Right lobe of liver (tissue), 6 donors: ENCODE data around the gene RALGPS1. TPM values are rescaled to one million over a fixed set of nuclear protein-coding genes. Genes with fewer than 3 reads are reported as not detected.

Experiments used
- ATAC-seq, 4 donors: fragments of 200-7000 bp; cut with Tn5 transposase; one replicate each; pipeline ENCODE4 v1.9.1; 2020; ENCODE audit warnings: mild to moderate bottlenecking in 4 of 4, moderate library complexity in 4 of 4
- DNase-seq, 3 donors: peaks; one replicate each; pipeline ENCODE4 v3.0.0-alpha.2; 2020
- H3K27ac ChIP-seq, 3 donors: fragments of 200-600 bp; one replicate each; pipeline ENCODE4 v1.8.0; 2022
- H3K27me3 ChIP-seq, 2 donors: fragments of 200-600 bp; one replicate each; pipeline ENCODE4 v1.8.0; 2022
- H3K36me3 ChIP-seq, 4 donors: fragments of 200-600 bp; sonication (generic) in 1 of 4; one replicate each; pipeline versions ENCODE4 v1.5.1 to v1.8.0; 2017 to 2022; ENCODE audit warnings: control low read depth in 1 of 4
- H3K4me1 ChIP-seq, 4 donors: fragments of 200-600 bp; sonication (generic) in 1 of 4; one replicate each; pipeline versions ENCODE4 v1.5.1 to v1.8.0; 2017 to 2022; ENCODE audit warnings: control low read depth in 1 of 4
- H3K4me3 ChIP-seq, 3 donors: fragments of 200-600 bp; one replicate each; pipeline ENCODE4 v1.8.0; 2022
- H3K9me3 ChIP-seq, 4 donors: fragments of 200-600 bp; sonication (generic) in 1 of 4; one replicate each; pipeline versions ENCODE4 v1.5.1 to v1.8.0; 2017 to 2022; ENCODE audit warnings: control low read depth in 1 of 4
- POLR2A ChIP-seq: fragments of 450-650 bp; IDR thresholded peaks from one replicate; pipeline ENCODE4 v1.6.1; 2017; ENCODE audit warnings: antibody characterized with exemption, mild to moderate bottlenecking
- whole genome bisulfite sequencing: methylation state at CpG from one replicate; pipeline ENCODE4 v1.1.6; 2018; ENCODE audit warnings: low coverage, low lambda C conversion rate; ENCODE audit not compliant: insufficient coverage; ENCODE audit errors: missing lambda C conversion rate; 5-methylcytosine and 5-hydroxymethylcytosine counted together
- intact Hi-C, 2 donors: fragments of 100-400 bp; cut with DNase I; formaldehyde crosslinking; loops; one replicate each; pipeline versions ENCODE4 v1.11.2 to v1.14.1; 2022
- total RNA-seq, 6 experiments: library from RNA; depleted of rRNA in 2 of 6; stranded (reverse); fragments of >200 nt in 2 of 6; fragmentation: NEBNext Ultra II Directional in 3 of 6; extraction: Animal tissue kit (Norgen Biotek cat#: 25700) in 3 of 6; gene quantifications; one replicate each; pipeline versions ENCODE4 v1.1.0 to v1.2.4, GENCODE V29; 2016 to 2023
- TF ChIP-seq, protein P1 (sequence below), 4 donors: fragments of 200-600 bp in 3 of 4; fragments of 450-650 bp in 1 of 4; IDR thresholded peaks; one replicate each; pipeline versions ENCODE4 v1.5.1 to v1.8.0; 2016 to 2022; ENCODE audit warnings: antibody characterized with exemption in 4 of 4, mild to moderate bottlenecking in 2 of 4
- donor health status: DM: no; HTN: yes; CAD: no.
- donor health status: DM: no; HTN: no; CAD: no.
- donor health status: DM: no; HTN: no; CAD: no.
- donor health status: DM: no; HTN: yes; CAD: no.
- donor health status: DM: no; HTN: yes; CAD: no.

The RALGPS1 gene
- total RNA-seq, 6 experiments from 2014 or later = 1.2 to 3.8 (median 2.4) TPM

DNA sequence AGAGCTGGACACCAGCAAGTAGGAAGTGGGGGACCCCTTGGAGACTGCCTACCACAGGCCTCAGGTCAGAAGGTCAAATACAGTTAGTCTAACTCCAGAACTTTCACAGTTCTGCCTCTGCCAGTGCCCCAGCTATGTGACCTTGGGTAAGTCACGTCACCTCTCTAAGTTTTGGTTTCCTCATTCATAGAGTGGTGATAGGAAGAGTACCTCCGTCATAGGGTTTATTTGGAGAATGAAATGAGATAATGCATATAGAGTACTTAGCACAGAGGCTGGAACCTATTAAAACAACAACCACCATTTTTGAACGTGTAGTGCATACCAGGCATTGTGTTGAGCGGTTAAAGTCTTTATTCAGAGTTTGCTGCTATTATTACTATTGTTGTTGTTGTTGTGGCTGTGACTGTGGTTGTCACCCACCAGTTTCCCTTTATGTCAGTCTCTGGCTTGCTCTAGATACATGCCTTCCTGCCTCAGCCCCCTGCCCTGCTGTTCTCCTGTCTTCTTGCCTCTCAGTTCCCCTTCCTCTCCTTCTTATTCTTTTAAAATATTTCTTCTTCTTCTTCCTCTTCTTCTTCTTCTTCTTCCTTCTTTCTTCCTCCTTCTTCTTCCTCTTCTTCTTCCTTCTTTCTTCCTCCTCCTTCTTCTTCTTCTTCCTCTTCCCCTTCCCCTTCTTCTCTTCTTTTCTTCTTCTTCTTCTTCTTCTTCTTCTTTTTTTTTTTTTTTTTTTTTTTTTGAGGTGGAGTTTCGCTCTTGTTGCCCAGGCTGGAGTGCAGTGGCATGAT, 67.8 kb downstream of the RALGPS1 start:
- intact Hi-C loops = no loop called here
- 79% methylated on average over 5 of the region's 5 CpGs for WGBS
- no peak for DNase-seq
- ATAC-seq = no peak
- Histone ChIP-seq H3K36me3 (no peaks in the 10 kb centered on the region), H3K4me3 (no peak overlapping the region), H3K27me3 (no peaks in the 10 kb centered on the region), H3K4me1 (no peaks in the 10 kb centered on the region), H3K27ac (no peak overlapping the region), H3K9me3 (no peaks in the 10 kb centered on the region)
- TF ChIP-seq, protein P1, sequence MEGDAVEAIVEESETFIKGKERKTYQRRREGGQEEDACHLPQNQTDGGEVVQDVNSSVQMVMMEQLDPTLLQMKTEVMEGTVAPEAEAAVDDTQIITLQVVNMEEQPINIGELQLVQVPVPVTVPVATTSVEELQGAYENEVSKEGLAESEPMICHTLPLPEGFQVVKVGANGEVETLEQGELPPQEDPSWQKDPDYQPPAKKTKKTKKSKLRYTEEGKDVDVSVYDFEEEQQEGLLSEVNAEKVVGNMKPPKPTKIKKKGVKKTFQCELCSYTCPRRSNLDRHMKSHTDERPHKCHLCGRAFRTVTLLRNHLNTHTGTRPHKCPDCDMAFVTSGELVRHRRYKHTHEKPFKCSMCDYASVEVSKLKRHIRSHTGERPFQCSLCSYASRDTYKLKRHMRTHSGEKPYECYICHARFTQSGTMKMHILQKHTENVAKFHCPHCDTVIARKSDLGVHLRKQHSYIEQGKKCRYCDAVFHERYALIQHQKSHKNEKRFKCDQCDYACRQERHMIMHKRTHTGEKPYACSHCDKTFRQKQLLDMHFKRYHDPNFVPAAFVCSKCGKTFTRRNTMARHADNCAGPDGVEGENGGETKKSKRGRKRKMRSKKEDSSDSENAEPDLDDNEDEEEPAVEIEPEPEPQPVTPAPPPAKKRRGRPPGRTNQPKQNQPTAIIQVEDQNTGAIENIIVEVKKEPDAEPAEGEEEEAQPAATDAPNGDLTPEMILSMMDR (IDR thresholded peaks at IDR 0.05) = no peak
- TF ChIP-seq POLR2A = no peak

DNA sequence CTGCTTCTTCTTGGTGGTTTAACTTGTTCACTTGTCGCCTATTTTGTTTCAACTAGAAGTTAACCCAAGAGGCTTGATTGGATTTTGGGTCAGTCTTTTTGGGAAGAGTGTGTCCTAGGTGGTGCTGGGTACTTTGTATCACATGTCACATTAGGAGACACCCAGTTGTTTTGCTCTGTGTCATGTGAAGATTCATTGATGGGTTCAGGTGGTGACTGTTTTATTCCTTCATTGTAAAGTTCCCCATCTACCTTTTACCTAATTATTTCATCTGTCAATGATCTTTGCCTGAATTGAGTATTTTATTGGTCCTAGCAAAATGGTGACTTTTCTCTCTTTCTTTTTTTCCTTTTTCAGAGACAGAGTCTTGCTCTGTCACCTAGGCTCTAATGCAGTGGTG, 69.2 kb downstream of the RALGPS1 start:
- Histone ChIP-seq H3K27me3 (no peaks in the 10 kb centered on the region), H3K4me1 (no peaks in the 10 kb centered on the region), H3K36me3 (no peaks in the 10 kb centered on the region), H3K27ac (no peak overlapping the region), H3K9me3 (no peaks in the 10 kb centered on the region), H3K4me3 (no peak overlapping the region)
- intact Hi-C loops = no loop called here
- ATAC-seq = no peak
- 89% methylated on average over 1 of the region's 1 CpG for WGBS
- TF ChIP-seq, protein P1 (IDR thresholded peaks at IDR 0.05) = no peak
- no peak for TF ChIP-seq POLR2A
- DNase-seq = no peak

- Histone ChIP-seq H3K9me3 (no peaks in the 10 kb centered on the region), H3K4me1 (no peaks in the 10 kb centered on the region), H3K4me3 (no peak overlapping the region), H3K27ac (no peak overlapping the region), H3K27me3 (no peaks in the 10 kb centered on the region), H3K36me3 (no peaks in the 10 kb centered on the region)
- DNase-seq (no peak), ATAC-seq (peak in 2 of 4 donors; percentile 26 to 47)
- no peak for TF ChIP-seq POLR2A
- TF ChIP-seq, protein P1 (IDR thresholded peaks at IDR 0.05) = no peak
- intact Hi-C loops = no loop called here
- 64% methylated on average over 3 of the region's 3 CpGs for WGBS
Observed at GRCh38 chr9:126984969-126985368, 70.4 kb downstream of the RALGPS1 start.

DNA sequence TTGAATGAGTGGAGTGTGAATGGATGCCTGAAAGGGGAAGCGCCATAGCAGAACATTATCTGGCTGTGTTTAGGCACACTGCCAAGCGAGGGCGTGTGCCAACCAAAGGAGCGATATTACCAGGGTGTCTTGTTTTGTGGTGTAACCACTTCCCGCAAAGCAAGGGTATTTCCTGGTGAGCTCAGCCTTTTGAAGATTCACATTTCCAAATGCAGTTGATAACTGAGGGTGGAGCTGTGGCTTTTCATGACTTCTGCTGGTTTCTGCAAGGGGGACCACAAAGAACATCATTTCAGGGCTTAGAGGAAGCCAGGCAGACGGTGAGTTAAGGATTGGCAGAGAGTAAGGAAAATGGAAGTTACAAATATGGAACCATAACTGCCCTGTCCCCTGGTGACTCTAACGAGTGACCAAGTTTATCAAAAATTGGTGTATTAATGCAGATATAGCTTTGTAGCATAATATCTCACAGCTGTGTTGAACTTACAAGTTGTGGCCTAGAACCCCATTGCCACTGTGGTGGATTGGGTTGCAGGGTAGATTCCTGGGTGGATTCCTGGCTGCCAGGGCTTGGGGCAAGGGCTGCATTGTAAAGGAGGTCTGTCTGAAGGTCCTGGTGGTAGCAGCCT, 71.4 kb downstream of the RALGPS1 start:
- no peaks in the 10 kb centered on the region for H3K36me3 ChIP-seq
- intact Hi-C loops = no loop called here
- WGBS = 47% methylated on average over 7 of the region's 7 CpGs
- no peak overlapping the region for H3K4me3 ChIP-seq
- peak in 1 of 3 donors; percentile 40 for DNase-seq
- no peaks in the 10 kb centered on the region for H3K27me3 ChIP-seq
- peak in 3 of 4 donors; percentile 14 to 78 (median 58) for ATAC-seq
- H3K9me3 ChIP-seq = no peaks in the 10 kb centered on the region
- TF ChIP-seq, protein P1 (IDR thresholded peaks at IDR 0.05) = no peak
- no peak for TF ChIP-seq POLR2A
- no peaks in the 10 kb centered on the region for H3K4me1 ChIP-seq
- H3K27ac ChIP-seq = no peak overlapping the region
